Measurements from ENCODE around the gene CCDC78. TPM values are rescaled to one million over a fixed set of nuclear protein-coding genes. Genes with fewer than 3 reads are reported as not detected.
"Not testable (repeated sequence)": the region's sequence is repeated elsewhere in the genome, so short reads cannot be mapped to it uniquely, and the experiment has no call there.

The CCDC78 gene
- total RNA-seq, 1 donor from 2014 or later: 4.9 TPM

DNA sequence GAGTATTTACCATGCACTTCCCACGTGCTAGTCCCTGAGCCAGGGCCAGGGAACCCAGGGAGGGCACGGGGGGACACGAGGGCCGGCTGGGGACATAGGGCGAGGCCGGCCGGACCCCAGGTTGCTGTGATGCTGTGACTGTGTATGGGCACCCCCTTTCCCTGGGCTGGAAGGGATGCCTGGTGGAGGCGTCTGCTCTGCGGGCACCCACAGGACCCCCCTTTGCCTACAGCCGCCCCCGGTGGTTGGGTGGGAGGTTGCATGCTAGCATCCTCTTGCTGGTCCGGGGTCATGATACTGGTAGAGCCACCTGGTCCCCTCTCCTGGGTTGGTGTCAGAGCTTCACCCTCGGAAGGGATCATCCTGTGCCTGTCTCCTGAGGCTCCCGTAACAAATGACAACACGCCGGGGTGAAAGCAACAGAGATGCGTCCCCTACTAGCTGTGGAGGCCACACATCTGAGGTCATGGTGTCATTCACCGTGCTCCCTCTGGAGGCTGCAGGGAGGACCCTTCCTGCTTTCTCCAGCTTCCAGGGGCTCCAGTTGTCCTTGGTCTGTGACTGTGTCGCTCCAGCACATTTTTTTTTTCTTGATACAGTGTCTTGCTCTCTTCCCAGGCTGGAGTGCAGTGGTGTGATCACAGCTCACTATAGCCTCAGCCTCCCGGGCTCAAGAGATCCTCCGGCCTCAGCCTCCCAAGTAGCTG, 17.7 kb upstream of the CCDC78 start:
- TF ChIP-seq, protein P1, sequence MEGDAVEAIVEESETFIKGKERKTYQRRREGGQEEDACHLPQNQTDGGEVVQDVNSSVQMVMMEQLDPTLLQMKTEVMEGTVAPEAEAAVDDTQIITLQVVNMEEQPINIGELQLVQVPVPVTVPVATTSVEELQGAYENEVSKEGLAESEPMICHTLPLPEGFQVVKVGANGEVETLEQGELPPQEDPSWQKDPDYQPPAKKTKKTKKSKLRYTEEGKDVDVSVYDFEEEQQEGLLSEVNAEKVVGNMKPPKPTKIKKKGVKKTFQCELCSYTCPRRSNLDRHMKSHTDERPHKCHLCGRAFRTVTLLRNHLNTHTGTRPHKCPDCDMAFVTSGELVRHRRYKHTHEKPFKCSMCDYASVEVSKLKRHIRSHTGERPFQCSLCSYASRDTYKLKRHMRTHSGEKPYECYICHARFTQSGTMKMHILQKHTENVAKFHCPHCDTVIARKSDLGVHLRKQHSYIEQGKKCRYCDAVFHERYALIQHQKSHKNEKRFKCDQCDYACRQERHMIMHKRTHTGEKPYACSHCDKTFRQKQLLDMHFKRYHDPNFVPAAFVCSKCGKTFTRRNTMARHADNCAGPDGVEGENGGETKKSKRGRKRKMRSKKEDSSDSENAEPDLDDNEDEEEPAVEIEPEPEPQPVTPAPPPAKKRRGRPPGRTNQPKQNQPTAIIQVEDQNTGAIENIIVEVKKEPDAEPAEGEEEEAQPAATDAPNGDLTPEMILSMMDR (conservative IDR thresholded peaks at IDR 0.05; ENCODE audit: low read depth, low read length): peak; percentile 23
- DNase-seq (ENCODE audit: low read depth): no peak
- no peak overlapping the region for H3K4me3 ChIP-seq (ENCODE audit: low read depth, low read length)

DNA sequence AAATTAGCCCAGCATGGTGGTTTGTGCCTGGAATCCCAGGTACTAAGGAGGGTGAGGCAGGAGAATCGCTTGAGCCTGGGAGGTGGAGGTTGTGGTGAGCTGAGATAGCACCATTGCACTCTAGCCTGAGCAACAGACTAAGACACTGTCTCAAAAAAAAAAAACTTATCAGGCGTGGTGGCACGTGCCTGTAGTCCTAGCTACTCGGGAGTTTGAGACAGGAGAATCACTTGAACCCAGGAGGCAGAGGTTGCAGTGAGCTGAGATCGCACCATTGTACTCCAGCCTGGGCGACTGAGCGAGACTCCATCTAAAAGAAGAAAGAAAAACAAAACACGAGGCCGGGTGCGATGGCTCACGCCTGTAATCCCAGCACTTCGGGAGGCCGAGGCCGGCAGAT, 16.7 kb upstream of the CCDC78 start:
- DNase-seq (ENCODE audit: low read depth); H3K4me3 ChIP-seq (ENCODE audit: low read depth, low read length): not testable (repeated sequence)

DNA sequence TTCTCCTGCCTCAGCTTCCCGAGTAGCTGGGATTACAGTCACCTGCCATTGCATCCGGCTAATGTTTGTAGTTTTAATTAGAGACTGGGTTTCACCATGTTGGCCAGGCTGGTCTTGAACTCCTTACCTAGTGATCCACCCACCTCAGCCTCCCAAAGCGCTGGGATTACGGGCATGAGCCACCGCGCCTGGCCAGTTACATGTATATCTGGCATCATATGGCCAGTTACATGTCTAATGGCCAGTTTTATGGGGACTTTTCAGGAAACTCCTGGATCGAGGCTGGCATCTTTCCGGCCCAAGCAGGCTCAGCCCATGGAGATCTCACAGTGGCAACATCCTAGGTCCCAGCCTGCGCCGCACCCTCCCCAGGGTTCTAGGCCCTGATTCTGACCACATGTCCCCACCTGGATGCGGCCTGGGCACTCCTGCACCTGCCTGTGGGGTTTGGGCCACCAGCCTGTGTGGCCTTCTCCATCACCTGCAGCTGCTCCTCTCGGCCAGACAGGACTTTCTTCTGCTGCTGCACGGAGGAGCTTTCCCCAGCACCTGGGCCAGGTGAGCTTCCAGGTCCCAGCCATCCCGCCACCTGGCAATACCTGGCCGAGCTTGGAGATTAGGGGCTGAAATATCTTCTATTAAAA, 15.9 kb upstream of the CCDC78 start:
- DNase-seq (ENCODE audit: low read depth): no peak
- TF ChIP-seq, protein P1 (conservative IDR thresholded peaks at IDR 0.05; ENCODE audit: low read depth, low read length): no peak
- H3K4me3 ChIP-seq (ENCODE audit: low read depth, low read length): no peak overlapping the region

DNA sequence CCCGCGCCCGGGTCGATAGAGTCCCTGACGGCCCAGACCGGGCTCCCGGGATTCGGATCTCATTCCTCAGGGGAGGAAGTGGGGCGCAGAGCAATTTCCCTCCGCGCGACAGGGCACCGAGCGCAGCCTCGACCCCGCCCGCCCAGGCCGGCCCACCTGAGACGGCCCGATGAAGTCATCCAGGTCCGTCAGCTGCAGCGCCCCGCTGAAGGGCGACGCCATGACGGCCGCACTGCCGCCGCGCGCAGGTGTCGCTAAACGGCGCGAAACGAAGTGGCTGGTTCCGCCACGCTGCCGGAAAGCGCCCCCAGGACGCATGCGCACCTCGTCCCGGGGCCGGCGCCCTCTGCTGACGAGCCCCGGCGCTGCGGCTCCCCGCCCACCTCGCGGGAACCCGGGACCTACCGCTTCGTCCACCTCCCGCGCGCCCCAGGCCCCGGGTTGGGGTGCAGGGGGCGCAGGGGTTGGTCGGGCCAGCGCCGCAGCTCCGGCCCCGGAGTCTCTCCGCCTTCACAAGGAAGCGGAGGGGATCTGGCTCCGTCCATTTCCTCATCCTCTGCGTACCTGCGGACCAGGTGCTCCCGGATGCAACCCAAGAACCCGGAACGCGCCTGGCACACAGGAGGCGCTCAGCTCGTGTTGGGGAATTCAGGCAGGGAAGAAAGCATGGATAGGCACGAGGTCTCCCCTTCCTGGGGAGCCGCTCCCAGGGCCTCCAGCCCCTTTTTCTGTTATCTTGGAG, 14.7 kb upstream of the CCDC78 start, which contains the start of gene CIAO3:
CIAO3 (minus strand) TSS at position 234 of the 742 bp plus-strand sequence; CDS start at position 222, 12 bp downstream.
- peak within 1 kb of the TSS; percentile 72 for H3K4me3 ChIP-seq (ENCODE audit: low read depth, low read length)
- TF ChIP-seq, protein P1 (conservative IDR thresholded peaks at IDR 0.05; ENCODE audit: low read depth, low read length): peak; percentile 65
- DNase-seq (ENCODE audit: low read depth): no peak

DNA sequence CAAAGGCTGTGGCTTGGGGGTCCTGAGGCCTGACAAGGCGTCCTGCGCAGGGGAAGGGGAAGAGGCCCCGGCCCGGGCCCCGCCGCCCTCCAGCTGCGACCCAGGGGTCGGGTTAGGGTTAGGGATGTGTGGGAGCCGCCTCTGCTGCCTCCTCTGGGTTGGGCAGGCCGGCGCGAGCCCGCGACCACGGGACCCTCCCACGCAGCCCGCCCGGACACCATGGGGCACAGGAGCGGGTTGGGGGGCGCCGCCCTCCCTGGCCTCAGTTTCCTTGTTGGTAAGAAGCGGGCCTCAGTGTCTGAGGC, 14.2 kb upstream of the CCDC78 start:
- H3K4me3 ChIP-seq (ENCODE audit: low read depth, low read length): peak overlapping the region; percentile 72
- no peak for DNase-seq (ENCODE audit: low read depth)
- TF ChIP-seq, protein P1 (conservative IDR thresholded peaks at IDR 0.05; ENCODE audit: low read depth, low read length): no peak

DNA sequence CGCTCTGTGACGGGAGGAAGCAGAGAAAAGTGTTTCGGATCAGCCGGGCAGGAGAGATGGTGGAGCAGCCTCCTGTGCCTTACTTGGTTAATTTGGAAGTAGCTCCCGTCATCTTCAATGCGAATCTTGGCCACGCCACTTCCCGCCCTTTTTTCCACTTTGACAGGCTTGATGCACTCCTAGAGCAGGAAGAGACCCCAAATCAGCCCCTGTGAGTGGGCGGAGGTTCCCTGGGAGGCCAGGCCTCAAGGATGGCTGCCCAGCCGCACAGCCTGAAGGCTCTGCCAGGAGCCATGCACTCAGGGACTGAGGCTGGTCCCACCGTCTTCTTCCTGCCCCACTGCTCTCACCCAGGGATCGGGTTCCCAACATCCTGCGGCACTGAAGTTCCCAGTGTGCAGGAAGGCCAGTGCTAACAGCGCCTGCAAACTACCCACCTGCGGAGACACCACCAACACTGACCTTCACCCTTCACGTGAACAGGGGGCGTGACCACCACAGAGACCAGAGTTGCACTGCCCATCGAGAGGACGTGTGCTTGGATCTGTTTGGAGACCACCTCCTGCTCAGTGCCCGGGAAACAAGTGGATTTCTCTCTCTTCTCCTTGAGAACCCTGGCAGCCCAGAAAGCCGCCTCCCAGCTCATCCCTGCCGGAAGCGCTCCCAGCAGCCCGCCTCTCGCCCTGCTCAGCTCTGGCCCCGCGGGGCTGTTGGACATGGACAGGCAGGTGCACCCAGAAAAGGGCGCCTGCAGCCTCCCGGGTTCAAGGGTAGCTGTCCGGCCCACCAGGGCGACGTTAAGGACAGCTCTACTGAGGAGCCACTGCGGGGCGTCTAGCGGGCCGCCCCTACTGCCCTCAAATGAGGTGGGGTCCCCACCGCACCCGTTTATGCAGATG, 13.6 kb upstream of the CCDC78 start:
- TF ChIP-seq, protein P1 (conservative IDR thresholded peaks at IDR 0.05; ENCODE audit: low read depth, low read length): no peak
- DNase-seq (ENCODE audit: low read depth): no peak

More for the DNA sequence above, 13.6 kb upstream of the CCDC78 start:
- H3K4me3 ChIP-seq (ENCODE audit: low read depth, low read length): peak overlapping the region; percentile 72

Measured in epithelial cell of proximal tubule (primary cell).